H1 (cell line): ENCODE measurements around the gene UGT2B11. TPM values are rescaled to one million over a fixed set of nuclear protein-coding genes. Genes with fewer than 3 reads are reported as not detected.
"Not testable (repeated sequence)": the region's sequence is repeated elsewhere in the genome, so short reads cannot be mapped to it uniquely, and the experiment has no call there.

Experiments
- CTCF ChIA-PET: fragments of 300-600 bp; sonication (Branson Sonifier 250); formaldehyde crosslinking; loops from one replicate; lab custom pipeline; 2021; ENCODE audit not compliant: partially characterized antibody; lab: Charles Lee
- POLR2A ChIA-PET: fragments of 300-600 bp; sonication (Branson Sonifier 250); formaldehyde crosslinking; loops from one replicate; lab custom pipeline; 2021; ENCODE audit warnings: inconsistent platforms; ENCODE audit not compliant: partially characterized antibody; lab: Charles Lee
- DNase-seq, 2 experiments: peaks; one replicate each; pipeline versions ENCODE4 v3.0.0 to v3.0.0-alpha.2; 2010 to 2022; ENCODE audit warnings: low spot score in 2 of 2, low read depth in 1 of 2, mixed read lengths in 1 of 2
- FAIRE-seq: peaks from 2 replicates; lab custom pipeline; 2011; peaks lifted over from hg19 to GRCh38; lab: Jason Lieb, UNC
- H2AFZ ChIP-seq: 2 replicates; pipeline ENCODE4 v1.8.1; 2012; ENCODE audit warnings: low read length, inconsistent platforms
- H2AK5ac ChIP-seq: 2 replicates; pipeline ENCODE4 v1.6.1; 2013; ENCODE audit warnings: low read depth, low read length
- H2BK120ac ChIP-seq: replicated peaks from 2 replicates; pipeline ENCODE3; 2013; ENCODE audit warnings: low read depth, low read length, inconsistent platforms
- H2BK12ac ChIP-seq: 2 replicates; pipeline ENCODE4 v1.6.1; 2013; ENCODE audit warnings: low read depth, low read length
- H2BK15ac ChIP-seq: 2 replicates; pipeline ENCODE4 v1.6.1; 2013; ENCODE audit warnings: low read length
- H2BK20ac ChIP-seq: 2 replicates; pipeline ENCODE4 v1.6.1; 2013; ENCODE audit warnings: low read length
- H2BK5ac ChIP-seq: 2 replicates; pipeline ENCODE4 v1.6.1; 2013; ENCODE audit warnings: low read depth, low read length
- H3K14ac ChIP-seq: 2 replicates; pipeline ENCODE4 v1.6.1; 2013; ENCODE audit warnings: inconsistent platforms; ENCODE audit not compliant: insufficient read length
- H3K18ac ChIP-seq: 2 replicates; pipeline ENCODE4 v1.6.1; 2013; ENCODE audit warnings: low read length; ENCODE audit errors: extremely low read depth
- H3K23ac ChIP-seq: 2 replicates; pipeline ENCODE4 v1.6.1; 2013; ENCODE audit warnings: inconsistent platforms; ENCODE audit not compliant: insufficient read length
- H3K23me2 ChIP-seq: 2 replicates; pipeline ENCODE4 v1.6.1; 2013; ENCODE audit warnings: low read depth, low read length
- H3K27ac ChIP-seq: 2 replicates; pipeline ENCODE4 v1.6.1; 2011; ENCODE audit warnings: low read depth, low read length, inconsistent platforms
- H3K27me3 ChIP-seq, 4 experiments: replicated peaks in 1 of 4; 1 replicate in 1 of 4; 2 replicates in 3 of 4; pipeline versions ENCODE4 v1.6.1 to v1.8.1; 2011 to 2013; ENCODE audit warnings: low read length in 3 of 4, mild to moderate bottlenecking in 3 of 4, inconsistent platforms in 2 of 4, mixed read lengths in 2 of 4, moderate library complexity in 1 of 4; ENCODE audit not compliant: control insufficient read depth in 3 of 4, insufficient read depth in 3 of 4; ENCODE audit errors: extremely low read depth in 1 of 4
- H3K36me3 ChIP-seq, 4 experiments: 2 replicates each; pipeline versions ENCODE4 v1.6.1 to v1.8.1; 2011 to 2013; ENCODE audit warnings: mild to moderate bottlenecking in 4 of 4, low read length in 3 of 4, moderate library complexity in 2 of 4, control low read depth in 1 of 4, inconsistent platforms in 1 of 4; ENCODE audit not compliant: insufficient read depth in 4 of 4, control insufficient read depth in 2 of 4
- H3K4ac ChIP-seq: replicated peaks from 2 replicates; pipeline ENCODE3; 2013; ENCODE audit warnings: low read length, low read depth, mixed read lengths, inconsistent platforms; ENCODE audit not compliant: insufficient read length
- H3K4me1 ChIP-seq, 4 experiments: replicated peaks in 1 of 4; 1 replicate in 1 of 4; 2 replicates in 3 of 4; pipeline versions ENCODE4 v1.6.1 to v1.8.1; 2011 to 2013; ENCODE audit warnings: low read length in 3 of 4, inconsistent platforms in 2 of 4, mixed read lengths in 1 of 4; ENCODE audit not compliant: insufficient read depth in 4 of 4, control insufficient read depth in 3 of 4
- H3K4me2 ChIP-seq, 2 experiments: 2 replicates each; pipeline versions ENCODE4 v1.6.1 to v1.8.1; 2011 to 2013; ENCODE audit warnings: low read depth in 2 of 2, low read length in 2 of 2, control low read depth in 1 of 2, inconsistent platforms in 1 of 2, mild to moderate bottlenecking in 1 of 2; ENCODE audit not compliant: insufficient read depth in 1 of 2
- H3K4me3 ChIP-seq, 4 experiments: fragments of 200-600, 300-600 bp in 1 of 4; sonication (generic), shearing (Covaris generic), sonication (Bioruptor Twin) in 1 of 4; 2 replicates each; pipeline versions ENCODE4 v1.5.1 to v1.8.1; 2011 to 2016; ENCODE audit warnings: low read length in 4 of 4, low read depth in 3 of 4, control low read depth in 2 of 4, inconsistent platforms in 2 of 4, mild to moderate bottlenecking in 2 of 4, mixed read lengths in 1 of 4, moderate library complexity in 1 of 4; ENCODE audit not compliant: insufficient read depth in 2 of 4; ENCODE audit errors: extremely low read depth in 1 of 4
- H3K56ac ChIP-seq: replicated peaks from 2 replicates; pipeline ENCODE3; 2013; ENCODE audit warnings: low read depth, mild to moderate bottlenecking, mixed read lengths, low read length, inconsistent platforms; ENCODE audit not compliant: insufficient read length
- H3K79me1 ChIP-seq: 2 replicates; pipeline ENCODE4 v1.6.1; 2013; ENCODE audit warnings: low read depth, low read length, control low read depth
- H3K79me2 ChIP-seq, 2 experiments: 2 replicates each; pipeline versions ENCODE4 v1.6.1 to v1.8.1; 2012 to 2013; ENCODE audit warnings: low read length in 2 of 2, mild to moderate bottlenecking in 2 of 2, inconsistent platforms in 1 of 2; ENCODE audit not compliant: insufficient read depth in 2 of 2, control insufficient read depth in 1 of 2
- H3K9ac ChIP-seq, 4 experiments: replicated peaks in 1 of 4; 1 replicate in 1 of 4; 2 replicates in 3 of 4; pipeline versions ENCODE4 v1.6.1 to v1.8.1; 2011 to 2013; ENCODE audit warnings: low read depth in 3 of 4, low read length in 3 of 4, control low read depth in 2 of 4, mild to moderate bottlenecking in 2 of 4, moderate library complexity in 2 of 4, inconsistent platforms in 1 of 4; ENCODE audit errors: extremely low read depth in 1 of 4
- H3K9me3 ChIP-seq, 2 experiments: 2 replicates each; pipeline versions ENCODE4 v1.6.1 to v1.8.1; 2012 to 2013; ENCODE audit warnings: mild to moderate bottlenecking in 2 of 2, moderate library complexity in 2 of 2, control low read depth in 1 of 2, inconsistent platforms in 1 of 2, low read depth in 1 of 2, low read length in 1 of 2, mixed read lengths in 1 of 2; ENCODE audit not compliant: insufficient read depth in 2 of 2
- H4K20me1 ChIP-seq, 2 experiments: replicated peaks in 1 of 2; 2 replicates each; pipeline versions ENCODE3 to v1.8.1; 2011 to 2013; ENCODE audit warnings: inconsistent platforms in 2 of 2, low read length in 2 of 2, mild to moderate bottlenecking in 1 of 2; ENCODE audit not compliant: insufficient read depth in 2 of 2, control insufficient read depth in 1 of 2
- H4K5ac ChIP-seq: 2 replicates; pipeline ENCODE4 v1.6.1; 2013; ENCODE audit warnings: low read length, low read depth, mixed read lengths, inconsistent platforms; ENCODE audit not compliant: insufficient read length
- H4K8ac ChIP-seq: 2 replicates; pipeline ENCODE4 v1.8.0; 2013; ENCODE audit warnings: mild to moderate bottlenecking, moderate library complexity, low read length, inconsistent platforms; ENCODE audit not compliant: insufficient read depth; ENCODE audit errors: extremely low read depth
- H4K91ac ChIP-seq: replicated peaks from 2 replicates; pipeline ENCODE3; 2013; ENCODE audit warnings: low read length, mixed read lengths, inconsistent platforms; ENCODE audit not compliant: insufficient read length
- WGBS, 2 experiments: shearing (Covaris generic) in 1 of 2; methylation state at CpG; one replicate each; pipeline versions ENCODE4 v1.1.6 to v1.1.7; 2013 to 2015; ENCODE audit warnings: low lambda C conversion rate in 2 of 2, mixed read lengths in 2 of 2, inconsistent platforms in 1 of 2, low coverage in 1 of 2, missing lambda C conversion rate in 1 of 2; ENCODE audit not compliant: insufficient replicate concordance in 2 of 2, insufficient coverage in 1 of 2, insufficient read length in 1 of 2; ENCODE audit errors: extremely low coverage in 1 of 2, missing lambda C conversion rate in 1 of 2; 5-methylcytosine and 5-hydroxymethylcytosine counted together
- polyA plus RNA-seq, 7 experiments: library from polyadenylated mRNA; depleted of rRNA in 3 of 7; stranded (reverse) in 5 of 7; unstranded in 2 of 7; fragments of >200 nt in 5 of 7; fragments of 200-250 nt in 2 of 7; gene quantifications; 1 replicate in 5 of 7; 2 replicates in 1 of 7; 4 replicates in 1 of 7; pipeline versions ENCODE4 v1.2.1 to v1.2.3, GENCODE V29; 2011 to 2013; ENCODE audit warnings: missing spikeins in 2 of 7, mixed read lengths in 2 of 7
- total RNA-seq: library from RNA; stranded (reverse); fragmentation: NEBNext Ultra II Directional; extraction: Animal tissue kit (Norgen Biotek cat#: 25700); gene quantifications from 2 replicates; pipeline ENCODE4 v1.2.1, GENCODE V29; 2021

Gene UGT2B11
- total and polyA plus RNA-seq, 2 of the 8 experiments (the other 6 are each of a cell fraction or from before 2014, with no cell fraction given), result not detected

- FAIRE-seq, H3K27ac ChIP-seq, H2BK5ac ChIP-seq, H3K9me3 ChIP-seq, H4K8ac ChIP-seq, H2BK12ac ChIP-seq, H3K14ac ChIP-seq, H4K91ac ChIP-seq, H3K79me2 ChIP-seq, POLR2A ChIA-PET, H2AFZ ChIP-seq, H3K9ac ChIP-seq, H3K4me2 ChIP-seq, H2BK120ac ChIP-seq, H3K18ac ChIP-seq, H3K23ac ChIP-seq, H3K27me3 ChIP-seq, H2BK20ac ChIP-seq, H3K56ac ChIP-seq, H3K4me3 ChIP-seq, H2BK15ac ChIP-seq, H3K4ac ChIP-seq, H3K79me1 ChIP-seq, H3K4me1 ChIP-seq, DNase-seq, H4K5ac ChIP-seq, H2AK5ac ChIP-seq, H3K36me3 ChIP-seq, H3K23me2 ChIP-seq, H4K20me1 ChIP-seq: not testable (repeated sequence)
- CTCF ChIA-PET, result interaction anchor here (1.3 kb wide), 1 partner anchor 68 kb away, joined by 4 read pairs; no protein-coding TSS in a partner anchor
- WGBS, 2 experiments, result 91% methylated on average over 2 of the region's 2 CpGs; no CpG with 5 or more reads in 1 of the 2 experiments
These were observed 27.2 kb upstream of the UGT2B11 start for GRCh38 chr4:69241746-69242145.

DNA sequence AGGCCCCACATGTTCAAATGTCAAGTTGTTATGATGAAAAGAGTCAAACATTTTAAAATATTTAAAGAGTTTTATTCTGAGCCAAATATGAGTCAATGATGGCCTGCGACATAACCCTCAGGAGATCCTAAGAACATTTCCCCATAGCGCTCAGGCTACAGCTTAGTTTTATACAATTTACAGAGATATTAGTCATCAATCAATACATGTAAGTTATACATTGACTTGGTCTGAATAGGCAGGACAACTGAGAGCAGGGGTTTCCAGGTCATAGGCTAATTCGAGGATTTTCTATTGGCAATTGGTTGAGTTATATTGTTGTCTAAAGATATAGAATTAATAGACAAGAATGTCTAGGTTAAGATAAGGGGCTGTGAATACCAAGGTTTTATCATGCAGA, 26.2 kb upstream of the UGT2B11 start:
- H2BK12ac ChIP-seq, H3K4ac ChIP-seq, H4K8ac ChIP-seq, H2BK5ac ChIP-seq, H3K36me3 ChIP-seq, H3K14ac ChIP-seq, H4K20me1 ChIP-seq, H4K5ac ChIP-seq, POLR2A ChIA-PET, H3K79me1 ChIP-seq, H2BK20ac ChIP-seq, CTCF ChIA-PET, H2AFZ ChIP-seq, H4K91ac ChIP-seq, FAIRE-seq, H2AK5ac ChIP-seq, H3K4me3 ChIP-seq, H3K27ac ChIP-seq, H3K4me2 ChIP-seq, H2BK120ac ChIP-seq, H3K56ac ChIP-seq, H3K9me3 ChIP-seq, H2BK15ac ChIP-seq, DNase-seq, H3K23me2 ChIP-seq, H3K23ac ChIP-seq, H3K4me1 ChIP-seq, H3K79me2 ChIP-seq, H3K18ac ChIP-seq, H3K27me3 ChIP-seq, H3K9ac ChIP-seq: not testable (repeated sequence)
- WGBS, 2 experiments, result 95% methylated on average over 3 of the region's 3 CpGs; no CpG with 5 or more reads in 1 of the 2 experiments
